ENCODE measurements around the gene CXCR3.

DNA sequence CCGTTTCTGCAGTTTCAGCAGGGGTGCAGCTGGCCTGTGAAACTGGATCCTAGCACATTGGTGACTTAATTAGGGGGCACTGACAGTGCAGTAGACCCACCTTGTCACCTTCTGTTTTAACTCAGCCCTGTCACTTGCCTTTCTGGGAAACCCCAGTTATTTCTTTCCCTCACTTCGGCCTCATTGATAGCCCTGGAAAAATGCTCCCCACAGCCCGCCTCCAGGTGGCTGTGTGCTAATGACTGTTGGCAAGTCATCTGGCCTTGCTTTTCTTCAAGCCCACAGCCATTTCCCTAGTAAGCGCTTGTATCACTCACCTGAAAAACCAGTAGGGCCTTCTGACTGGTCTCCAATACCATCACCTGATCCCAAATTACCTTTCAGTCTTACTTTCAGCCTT is 3.3 kb downstream of the CXCR3 start:
- no peak for TF ChIP-seq ZFP30 (CRISPR knock-in tag; IDR thresholded peaks at IDR 0.05)
- no peak for TF ChIP-seq RARB (CRISPR knock-in tag; IDR thresholded peaks at IDR 0.05)
- TF ChIP-seq ARNTL (CRISPR knock-in tag; IDR thresholded peaks at IDR 0.05; ENCODE audit: borderline replicate concordance, low read depth) = no peak
- TF ChIP-seq GLIS3 (CRISPR knock-in tag; IDR thresholded peaks at IDR 0.05) = no peak
- TF ChIP-seq, protein P1, sequence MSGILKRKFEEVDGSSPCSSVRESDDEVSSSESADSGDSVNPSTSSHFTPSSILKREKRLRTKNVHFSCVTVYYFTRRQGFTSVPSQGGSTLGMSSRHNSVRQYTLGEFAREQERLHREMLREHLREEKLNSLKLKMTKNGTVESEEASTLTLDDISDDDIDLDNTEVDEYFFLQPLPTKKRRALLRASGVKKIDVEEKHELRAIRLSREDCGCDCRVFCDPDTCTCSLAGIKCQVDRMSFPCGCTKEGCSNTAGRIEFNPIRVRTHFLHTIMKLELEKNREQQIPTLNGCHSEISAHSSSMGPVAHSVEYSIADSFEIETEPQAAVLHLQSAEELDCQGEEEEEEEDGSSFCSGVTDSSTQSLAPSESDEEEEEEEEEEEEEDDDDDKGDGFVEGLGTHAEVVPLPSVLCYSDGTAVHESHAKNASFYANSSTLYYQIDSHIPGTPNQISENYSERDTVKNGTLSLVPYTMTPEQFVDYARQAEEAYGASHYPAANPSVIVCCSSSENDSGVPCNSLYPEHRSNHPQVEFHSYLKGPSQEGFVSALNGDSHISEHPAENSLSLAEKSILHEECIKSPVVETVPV (CRISPR knock-in tag; IDR thresholded peaks at IDR 0.05) = no peak
- TF ChIP-seq TOX (CRISPR knock-in tag; IDR thresholded peaks at IDR 0.05; ENCODE audit: borderline replicate concordance) = no peak
- TF ChIP-seq, protein P2, sequence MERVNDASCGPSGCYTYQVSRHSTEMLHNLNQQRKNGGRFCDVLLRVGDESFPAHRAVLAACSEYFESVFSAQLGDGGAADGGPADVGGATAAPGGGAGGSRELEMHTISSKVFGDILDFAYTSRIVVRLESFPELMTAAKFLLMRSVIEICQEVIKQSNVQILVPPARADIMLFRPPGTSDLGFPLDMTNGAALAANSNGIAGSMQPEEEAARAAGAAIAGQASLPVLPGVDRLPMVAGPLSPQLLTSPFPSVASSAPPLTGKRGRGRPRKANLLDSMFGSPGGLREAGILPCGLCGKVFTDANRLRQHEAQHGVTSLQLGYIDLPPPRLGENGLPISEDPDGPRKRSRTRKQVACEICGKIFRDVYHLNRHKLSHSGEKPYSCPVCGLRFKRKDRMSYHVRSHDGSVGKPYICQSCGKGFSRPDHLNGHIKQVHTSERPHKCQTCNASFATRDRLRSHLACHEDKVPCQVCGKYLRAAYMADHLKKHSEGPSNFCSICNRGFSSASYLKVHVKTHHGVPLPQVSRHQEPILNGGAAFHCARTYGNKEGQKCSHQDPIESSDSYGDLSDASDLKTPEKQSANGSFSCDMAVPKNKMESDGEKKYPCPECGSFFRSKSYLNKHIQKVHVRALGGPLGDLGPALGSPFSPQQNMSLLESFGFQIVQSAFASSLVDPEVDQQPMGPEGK (CRISPR knock-in tag; IDR thresholded peaks at IDR 0.05; ENCODE audit: borderline replicate concordance) = no peak
- TF ChIP-seq ZFP3 (CRISPR knock-in tag; IDR thresholded peaks at IDR 0.05) = no peak
- TF ChIP-seq SNAI2 (CRISPR knock-in tag; IDR thresholded peaks at IDR 0.05) = no peak

All from SK-N-SH treated with all-trans-retinoic acid at 6 μM for 48 hours (cell line).